BE2C (cell line): ENCODE measurements around the gene CLUH.
"Not testable (repeated sequence)": the region's sequence is repeated elsewhere in the genome, so short reads cannot be mapped to it uniquely, and the experiment has no call there.

Experiments
- DNase-seq: peaks from one replicate; pipeline ENCODE4 v3.0.0-alpha.2; 2020
- H3K27me3 ChIP-seq: fragments of 250-450 bp; sonication (Bioruptor Pico); 2 replicates; pipeline ENCODE4 v1.5.1; 2020; ENCODE audit warnings: mild to moderate bottlenecking
- H3K36me3 ChIP-seq: fragments of 250-450 bp; sonication (Bioruptor Pico); 2 replicates; pipeline ENCODE4 v1.5.1; 2020; ENCODE audit warnings: mild to moderate bottlenecking
- H3K4me1 ChIP-seq: fragments of 250-450 bp; sonication (Bioruptor Pico); 2 replicates; pipeline ENCODE4 v1.5.1; 2020
- H3K4me3 ChIP-seq: 2 replicates; pipeline ENCODE4 v1.5.1; 2011; ENCODE audit warnings: low read depth, low read length
- H3K9me3 ChIP-seq: fragments of 250-450 bp; sonication (Bioruptor Pico); 2 replicates; pipeline ENCODE4 v1.5.1; 2020
- TF ChIP-seq, protein P1 (sequence below): IDR thresholded peaks from 2 replicates; pipeline ENCODE4 v1.5.1; 2012; ENCODE audit warnings: mild to moderate bottlenecking, low read depth, low read length

CLUH gene

GRCh38 chr17:2684549-2684948 is 27.0 kb downstream of the CLUH start:
- Histone ChIP-seq H3K36me3 (peaks cover 18% of the 10 kb centered on the region), H3K9me3 (no peaks in the 10 kb centered on the region)

GRCh38 chr17:2683912-2684311 is 27.7 kb downstream of the CLUH start:
- no peaks in the 10 kb centered on the region for H3K9me3 ChIP-seq
- H3K27me3 ChIP-seq, result no peaks in the 10 kb centered on the region
- no peak for DNase-seq
- no peaks in the 10 kb centered on the region for H3K4me1 ChIP-seq
- H3K36me3 ChIP-seq, result peaks cover 16% of the 10 kb centered on the region
- no peak overlapping the region for H3K4me3 ChIP-seq
- TF ChIP-seq, protein P1, sequence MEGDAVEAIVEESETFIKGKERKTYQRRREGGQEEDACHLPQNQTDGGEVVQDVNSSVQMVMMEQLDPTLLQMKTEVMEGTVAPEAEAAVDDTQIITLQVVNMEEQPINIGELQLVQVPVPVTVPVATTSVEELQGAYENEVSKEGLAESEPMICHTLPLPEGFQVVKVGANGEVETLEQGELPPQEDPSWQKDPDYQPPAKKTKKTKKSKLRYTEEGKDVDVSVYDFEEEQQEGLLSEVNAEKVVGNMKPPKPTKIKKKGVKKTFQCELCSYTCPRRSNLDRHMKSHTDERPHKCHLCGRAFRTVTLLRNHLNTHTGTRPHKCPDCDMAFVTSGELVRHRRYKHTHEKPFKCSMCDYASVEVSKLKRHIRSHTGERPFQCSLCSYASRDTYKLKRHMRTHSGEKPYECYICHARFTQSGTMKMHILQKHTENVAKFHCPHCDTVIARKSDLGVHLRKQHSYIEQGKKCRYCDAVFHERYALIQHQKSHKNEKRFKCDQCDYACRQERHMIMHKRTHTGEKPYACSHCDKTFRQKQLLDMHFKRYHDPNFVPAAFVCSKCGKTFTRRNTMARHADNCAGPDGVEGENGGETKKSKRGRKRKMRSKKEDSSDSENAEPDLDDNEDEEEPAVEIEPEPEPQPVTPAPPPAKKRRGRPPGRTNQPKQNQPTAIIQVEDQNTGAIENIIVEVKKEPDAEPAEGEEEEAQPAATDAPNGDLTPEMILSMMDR, result no peak

More at GRCh38 chr17:2684549-2684948, 27.0 kb downstream of the CLUH start:
- DNase-seq, result no peak
- Histone ChIP-seq H3K27me3 (no peaks in the 10 kb centered on the region), H3K4me1 (no peaks in the 10 kb centered on the region), H3K4me3 (no peak overlapping the region)
- TF ChIP-seq, protein P1, result no peak

- Histone ChIP-seq H3K4me3 (no peak overlapping the region), H3K36me3 (peaks cover 16% of the 10 kb centered on the region)
Measured at GRCh38 chr17:2682176-2682938, 29.2 kb downstream of the CLUH start.

DNA sequence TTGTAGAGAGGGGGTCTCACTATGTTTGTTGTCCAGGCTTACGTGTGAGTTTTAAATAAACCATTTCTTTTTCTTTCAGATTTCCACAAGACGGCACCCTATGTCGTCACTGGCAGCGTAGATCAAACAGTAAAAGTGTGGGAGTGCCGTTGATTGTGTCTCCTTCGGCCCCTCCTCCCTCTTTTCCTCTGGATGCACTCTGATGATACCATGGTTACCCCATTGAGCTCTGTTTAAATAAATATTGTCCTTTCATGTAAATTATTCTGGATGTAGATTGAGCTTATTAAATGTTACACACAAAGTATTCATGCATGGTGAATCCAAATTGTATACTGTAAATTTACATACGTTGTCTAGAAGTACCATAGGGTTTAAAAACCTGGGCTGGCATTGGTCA is 29.9 kb downstream of the CLUH start:
- TF ChIP-seq, protein P1, result no peak
- H3K9me3 ChIP-seq, result no peaks in the 10 kb centered on the region
- no peak for DNase-seq
- H3K27me3 ChIP-seq, result no peaks in the 10 kb centered on the region
- H3K36me3 ChIP-seq, result peaks cover 16% of the 10 kb centered on the region
- H3K4me1 ChIP-seq, result no peaks in the 10 kb centered on the region
- no peak overlapping the region for H3K4me3 ChIP-seq

More at GRCh38 chr17:2682176-2682938, 29.2 kb downstream of the CLUH start:
- no peaks in the 10 kb centered on the region for H3K27me3 ChIP-seq
- no peak for DNase-seq
- H3K9me3 ChIP-seq, result no peaks in the 10 kb centered on the region
- TF ChIP-seq, protein P1, result no peak
- no peaks in the 10 kb centered on the region for H3K4me1 ChIP-seq

DNA sequence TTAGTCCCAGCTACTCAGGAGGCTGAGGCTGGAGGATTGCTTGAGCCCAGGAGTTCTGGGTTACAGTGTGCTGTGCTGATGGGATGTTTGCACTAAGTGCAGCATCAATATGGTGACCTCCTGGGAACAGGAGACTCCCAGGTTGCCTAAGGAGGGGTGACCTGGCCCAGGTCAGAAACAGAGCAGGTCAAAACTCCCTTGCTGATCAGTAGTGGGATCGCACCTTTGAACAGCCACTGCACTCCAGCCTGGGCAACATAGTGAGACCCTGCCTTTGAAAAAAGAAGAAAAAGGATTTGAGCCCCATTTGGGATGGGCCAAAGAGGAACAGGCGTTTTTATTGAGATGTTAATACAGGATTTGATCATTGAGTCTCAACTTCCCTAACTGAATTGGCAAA is 30.6 kb downstream of the CLUH start:
- H3K4me1 ChIP-seq, result no peaks in the 10 kb centered on the region
- DNase-seq, result no peak
- H3K27me3 ChIP-seq, result no peaks in the 10 kb centered on the region
- TF ChIP-seq, protein P1, result no peak
- no peaks in the 10 kb centered on the region for H3K9me3 ChIP-seq
- peaks cover 21% of the 10 kb centered on the region for H3K36me3 ChIP-seq
- H3K4me3 ChIP-seq, result no peak overlapping the region

DNA sequence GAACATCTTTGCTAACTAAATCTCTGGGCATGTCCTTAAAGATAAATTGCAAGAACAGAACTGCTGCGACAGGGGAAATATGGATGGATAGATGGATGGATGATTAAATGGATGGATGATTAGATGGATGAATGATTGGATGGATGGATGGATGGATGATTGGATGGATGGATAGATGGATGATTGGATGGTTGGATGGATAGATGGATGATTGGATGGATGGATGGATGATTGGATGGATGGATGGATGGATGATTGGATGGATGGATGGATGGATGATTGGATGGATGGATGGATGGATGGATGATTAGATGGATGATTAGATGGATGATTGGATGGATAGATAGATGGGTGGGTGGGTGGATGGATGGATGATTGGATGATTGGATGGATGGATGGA is 32.3 kb downstream of the CLUH start:
- H3K27me3 ChIP-seq, DNase-seq, H3K4me1 ChIP-seq, H3K9me3 ChIP-seq, H3K4me3 ChIP-seq: not testable (repeated sequence)
- H3K36me3 ChIP-seq, result peaks cover 35% of the 10 kb centered on the region
